Adipose tissue (tissue), 3 donors: ENCODE results near the gene ST3GAL2. TPM values are rescaled to one million over a fixed set of nuclear protein-coding genes. Genes with fewer than 3 reads are reported as not detected.

Source experiments
- polyA plus RNA-seq, 3 donors: library from polyadenylated mRNA; stranded (reverse); fragments of 200-250 nt; gene quantifications; one replicate each; pipeline ENCODE4 v1.2.3, GENCODE V29; 2013
- donor health status: healthy with polysubstance abuse.
- donor health status: Bipolar disorder and iron deficiency.
- donor health status: healthy.

The ST3GAL2 gene
- polyA plus RNA-seq, 3 donors: 3.3 to 11.9 (median 10.5) TPM

Other genes with a start within 250 kb of the ST3GAL2 start
- gene EXOSC6, start 187.2 kb downstream of the ST3GAL2 start, polyA plus RNA-seq: 10 to 100 TPM in 1 of 3 donors, 1 to 10 TPM in 2; 5.5 to 10.2 (median 9.1) TPM
- gene AARS1, start 149.6 kb downstream of the ST3GAL2 start, polyA plus RNA-seq: 10 to 100 TPM; 35.2 to 61.1 (median 39.0) TPM
- gene DDX19B, start 139.9 kb downstream of the ST3GAL2 start, polyA plus RNA-seq: 10 to 100 TPM; 13.2 to 24.2 (median 21.1) TPM
- 10 to 100 TPM; 14.0 to 34.5 (median 25.0) TPM for gene DDX19A, start 92.2 kb downstream of the ST3GAL2 start, polyA plus RNA-seq
- 10 to 100 TPM in 1 of 3 donors, 1 to 10 TPM in 2; 5.4 to 10.3 (median 8.2) TPM for gene FCSK, start 15.5 kb upstream of the ST3GAL2 start, polyA plus RNA-seq
- gene COG4, start 84.5 kb upstream of the ST3GAL2 start, polyA plus RNA-seq: 10 to 100 TPM; 22.9 to 32.3 (median 29.7) TPM
- 10 to 100 TPM; 45.1 to 66.3 (median 47.5) TPM for gene SF3B3, start 84.7 kb upstream of the ST3GAL2 start, polyA plus RNA-seq
- gene IL34, start 207.5 kb upstream of the ST3GAL2 start, polyA plus RNA-seq: 1 to 10 TPM in 2 of 3 donors, under 1 TPM in 1; 0.76 to 3.0 (median 1.4) TPM
- 10 to 100 TPM in 2 of 3 donors, 1 to 10 TPM in 1; 9.4 to 36.6 (median 32.7) TPM for gene MTSS2, start 247.0 kb upstream of the ST3GAL2 start, polyA plus RNA-seq